Measurements from ENCODE around the gene PSMG4. TPM values are rescaled to one million over a fixed set of nuclear protein-coding genes. Genes with fewer than 3 reads are reported as not detected.

PSMG4 gene
- total RNA-seq, 5 donors from 2014 or later (not counting 1 experiment from before 2014, with no cell fraction given): 18.8 to 42.6 (median 33.6) TPM

DNA sequence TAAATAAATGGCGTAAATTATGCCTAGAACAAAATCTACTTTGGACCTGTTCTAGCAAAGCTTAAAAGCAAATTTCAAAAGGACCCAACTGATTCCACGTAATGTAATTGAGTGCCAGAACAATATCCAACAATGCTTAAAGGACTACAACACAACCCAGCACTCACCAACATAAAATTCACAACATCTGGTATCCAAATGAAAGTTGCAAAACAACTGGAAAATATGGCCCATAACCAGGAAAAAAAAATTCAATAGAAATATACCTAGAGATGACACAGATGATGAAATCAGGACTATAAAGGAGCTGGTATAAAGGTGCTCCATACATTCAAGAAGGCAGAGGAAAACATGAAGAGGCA, 45.4 kb upstream of the PSMG4 start:
- no peak overlapping the region for H3K4me3 Mint-ChIP-seq
- no peak for ATAC-seq (replicated peaks in 1 of 4)
- 100% methylated on average over 1 of the region's 2 CpGs for WGBS (ENCODE audit: insufficient coverage)
- no peak overlapping the region for H3K27ac Mint-ChIP-seq
- DNase-seq: no peak
- peaks cover 31 to 46% of the 10 kb centered on the region in 2 donors for H3K27me3 Mint-ChIP-seq
- H3K36me3 ChIP-seq (ENCODE audit: control insufficient read depth in 2 of 2, extremely low read depth in 1 of 2, insufficient read depth in 1 of 2, low read length in 1 of 2): no peaks in the 10 kb centered on the region
- no peak overlapping the region for H3K4me3 ChIP-seq (ENCODE audit: control insufficient read depth in 1 of 2, extremely low read depth in 1 of 2, low read length in 1 of 2)
- CTCF ChIA-PET: no interaction called here
- H3K27me3 ChIP-seq (replicated peaks in 1 of 2; ENCODE audit: control insufficient read depth in 2 of 2, extremely low read depth in 1 of 2, insufficient read depth in 2 of 2, low read length in 1 of 2): peaks cover 2 to 23% of the 10 kb centered on the region in 2 experiments
- no peaks in the 10 kb centered on the region for H3K9me3 ChIP-seq
- no peaks in the 10 kb centered on the region for H3K9me3 Mint-ChIP-seq
- H3K36me3 Mint-ChIP-seq: no peaks in the 10 kb centered on the region
- peaks cover 9 to 13% (median 13%) of the 10 kb centered on the region in 3 donors for H3K4me1 Mint-ChIP-seq
- POLR2A ChIA-PET: no interaction called here
- no peak overlapping the region for H3K27ac ChIP-seq (ENCODE audit: low read length)
- H3K4me1 ChIP-seq (ENCODE audit: control insufficient read depth in 1 of 2, extremely low read depth in 1 of 2, insufficient read depth in 2 of 2, low read length in 2 of 2): peaks cover 0 to 11% of the 10 kb centered on the region in 2 experiments

GRCh38 chr6:3214898-3215297, 43.8 kb upstream of the PSMG4 start:
- no CpG with 5 or more reads among the region's 3 CpGs for WGBS (ENCODE audit: insufficient coverage)
- H3K27me3 Mint-ChIP-seq: peaks cover 38 to 48% of the 10 kb centered on the region in 2 donors

DNA sequence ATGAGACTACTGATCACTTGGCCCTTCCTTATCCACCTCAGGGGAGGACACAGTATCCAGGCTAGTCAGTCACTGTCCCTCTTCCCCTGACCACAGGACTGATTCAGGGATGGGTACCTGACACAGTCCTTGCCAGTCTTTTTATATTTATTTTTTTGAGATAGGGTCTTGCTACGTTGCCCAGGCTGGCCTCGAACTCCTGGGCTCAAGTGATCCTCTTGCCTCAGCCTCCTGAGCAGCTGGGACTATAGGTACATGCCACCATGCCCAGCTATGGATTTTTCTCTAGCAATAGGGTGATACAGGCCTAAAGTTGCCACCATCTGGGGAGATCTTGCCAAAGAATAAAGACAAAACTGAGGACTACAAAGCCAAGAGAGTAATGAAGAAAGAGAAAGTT, 41.5 kb upstream of the PSMG4 start:
- Mint-ChIP-seq H3K4me1 (no peaks in the 10 kb centered on the region), H3K36me3 (no peaks in the 10 kb centered on the region), H3K4me3 (no peak overlapping the region), H3K27me3 (peaks cover 39 to 50% of the 10 kb centered on the region in 2 donors), H3K9me3 (peaks cover 0 to 7% (median 0%) of the 10 kb centered on the region in 3 donors), H3K27ac (no peak overlapping the region)
- H3K36me3 ChIP-seq (ENCODE audit: control insufficient read depth in 2 of 2, extremely low read depth in 1 of 2, insufficient read depth in 1 of 2, low read length in 1 of 2): no peaks in the 10 kb centered on the region
- peaks cover 6 to 14% of the 10 kb centered on the region in 2 experiments for H3K27me3 ChIP-seq (replicated peaks in 1 of 2; ENCODE audit: control insufficient read depth in 2 of 2, extremely low read depth in 1 of 2, insufficient read depth in 2 of 2, low read length in 1 of 2)
- no CpG with 5 or more reads among the region's 2 CpGs for WGBS (ENCODE audit: insufficient coverage)
- ATAC-seq (replicated peaks in 1 of 4): no peak
- no peak overlapping the region for H3K4me3 ChIP-seq (ENCODE audit: control insufficient read depth in 1 of 2, extremely low read depth in 1 of 2, low read length in 1 of 2)
- ChIA-PET CTCF (no interaction called here), POLR2A (interaction anchor here (0.7 to 0.8 kb wide), 2 partner anchors 150 to 352 kb away, joined by 3 to 5 read pairs; no protein-coding TSS in a partner anchor)
- no peaks in the 10 kb centered on the region for H3K4me1 ChIP-seq (ENCODE audit: control insufficient read depth in 1 of 2, extremely low read depth in 1 of 2, insufficient read depth in 2 of 2, low read length in 2 of 2)
- DNase-seq: no peak
- H3K27ac ChIP-seq (ENCODE audit: low read length): no peak overlapping the region
- no peaks in the 10 kb centered on the region for H3K9me3 ChIP-seq

More at GRCh38 chr6:3214898-3215297, 43.8 kb upstream of the PSMG4 start:
- ATAC-seq (replicated peaks in 1 of 4): no peak
- CTCF ChIA-PET: interaction anchor here (0.6 to 0.7 kb wide), 2 partner anchors 36 to 87 kb away, joined by 3 read pairs; no protein-coding TSS in a partner anchor
- H3K27me3 ChIP-seq (replicated peaks in 1 of 2; ENCODE audit: control insufficient read depth in 2 of 2, extremely low read depth in 1 of 2, insufficient read depth in 2 of 2, low read length in 1 of 2): peaks cover 5 to 20% of the 10 kb centered on the region in 2 experiments
- H3K4me3 ChIP-seq (ENCODE audit: control insufficient read depth in 1 of 2, extremely low read depth in 1 of 2, low read length in 1 of 2): no peak overlapping the region
- Mint-ChIP-seq H3K9me3 (no peaks in the 10 kb centered on the region), H3K27ac (no peak overlapping the region), H3K36me3 (no peaks in the 10 kb centered on the region), H3K4me1 (no peaks in the 10 kb centered on the region), H3K4me3 (no peak overlapping the region)
- H3K9me3 ChIP-seq: no peaks in the 10 kb centered on the region
- POLR2A ChIA-PET: interaction anchor here in 1 of 2 donors (0.6 to 0.7 kb wide), 2 partner anchors 18 to 32 kb away, joined by 3 read pairs; no protein-coding TSS in a partner anchor
- H3K36me3 ChIP-seq (ENCODE audit: control insufficient read depth in 2 of 2, extremely low read depth in 1 of 2, insufficient read depth in 1 of 2, low read length in 1 of 2): no peaks in the 10 kb centered on the region
- no peak overlapping the region for H3K27ac ChIP-seq (ENCODE audit: low read length)
- DNase-seq: no peak
- H3K4me1 ChIP-seq (ENCODE audit: control insufficient read depth in 1 of 2, extremely low read depth in 1 of 2, insufficient read depth in 2 of 2, low read length in 2 of 2): no peaks in the 10 kb centered on the region

GRCh38 chr6:3218266-3218665, 40.5 kb upstream of the PSMG4 start:
- POLR2A ChIA-PET: no interaction called here
- Histone ChIP-seq H3K27ac (ENCODE audit: low read length) (no peak overlapping the region), H3K4me3 (ENCODE audit: control insufficient read depth in 1 of 2, extremely low read depth in 1 of 2, low read length in 1 of 2) (no peak overlapping the region), H3K36me3 (ENCODE audit: control insufficient read depth in 2 of 2, extremely low read depth in 1 of 2, insufficient read depth in 1 of 2, low read length in 1 of 2) (no peaks in the 10 kb centered on the region), H3K9me3 (no peaks in the 10 kb centered on the region), H3K27me3 (replicated peaks in 1 of 2; ENCODE audit: control insufficient read depth in 2 of 2, extremely low read depth in 1 of 2, insufficient read depth in 2 of 2, low read length in 1 of 2) (peaks cover 10 to 14% of the 10 kb centered on the region in 2 experiments), H3K4me1 (ENCODE audit: control insufficient read depth in 1 of 2, extremely low read depth in 1 of 2, insufficient read depth in 2 of 2, low read length in 2 of 2) (no peaks in the 10 kb centered on the region)
- 89% methylated on average over 9 of the region's 10 CpGs for WGBS (ENCODE audit: insufficient coverage)
- Mint-ChIP-seq H3K27me3 (peaks cover 35 to 45% of the 10 kb centered on the region in 2 donors), H3K4me1 (no peaks in the 10 kb centered on the region), H3K4me3 (no peak overlapping the region), H3K9me3 (peaks cover 0 to 8% (median 0%) of the 10 kb centered on the region in 3 donors), H3K36me3 (no peaks in the 10 kb centered on the region), H3K27ac (no peak overlapping the region)
- ATAC-seq (replicated peaks in 1 of 4): no peak
- CTCF ChIA-PET: no interaction called here
- no peak for DNase-seq

- ChIA-PET POLR2A (no interaction called here), CTCF (no interaction called here)
- Mint-ChIP-seq H3K4me3 (no peak overlapping the region), H3K36me3 (no peaks in the 10 kb centered on the region), H3K27me3 (peaks cover 40 to 51% of the 10 kb centered on the region in 2 donors), H3K4me1 (no peaks in the 10 kb centered on the region), H3K9me3 (peaks cover 0 to 8% (median 0%) of the 10 kb centered on the region in 3 donors), H3K27ac (no peak overlapping the region)
- H3K9me3 ChIP-seq: no peaks in the 10 kb centered on the region
- no peak overlapping the region for H3K4me3 ChIP-seq (ENCODE audit: control insufficient read depth in 1 of 2, extremely low read depth in 1 of 2, low read length in 1 of 2)
- H3K27ac ChIP-seq (ENCODE audit: low read length): no peak overlapping the region
- peaks cover 13 to 16% of the 10 kb centered on the region in 2 experiments for H3K27me3 ChIP-seq (replicated peaks in 1 of 2; ENCODE audit: control insufficient read depth in 2 of 2, extremely low read depth in 1 of 2, insufficient read depth in 2 of 2, low read length in 1 of 2)
- no peaks in the 10 kb centered on the region for H3K4me1 ChIP-seq (ENCODE audit: control insufficient read depth in 1 of 2, extremely low read depth in 1 of 2, insufficient read depth in 2 of 2, low read length in 2 of 2)
- WGBS (ENCODE audit: insufficient coverage): no CpG with 5 or more reads among the region's 2 CpGs
- H3K36me3 ChIP-seq (ENCODE audit: control insufficient read depth in 2 of 2, extremely low read depth in 1 of 2, insufficient read depth in 1 of 2, low read length in 1 of 2): no peaks in the 10 kb centered on the region
- ATAC-seq (replicated peaks in 1 of 4) (no peak), DNase-seq (no peak)
Measured at GRCh38 chr6:3220366-3220765, 38.4 kb upstream of the PSMG4 start.

GRCh38 chr6:3221578-3221977, 37.2 kb upstream of the PSMG4 start:
- Histone ChIP-seq H3K36me3 (ENCODE audit: control insufficient read depth in 2 of 2, extremely low read depth in 1 of 2, insufficient read depth in 1 of 2, low read length in 1 of 2) (no peaks in the 10 kb centered on the region), H3K9me3 (no peaks in the 10 kb centered on the region), H3K27me3 (replicated peaks in 1 of 2; ENCODE audit: control insufficient read depth in 2 of 2, extremely low read depth in 1 of 2, insufficient read depth in 2 of 2, low read length in 1 of 2) (peaks cover 17 to 22% of the 10 kb centered on the region in 2 experiments), H3K4me1 (ENCODE audit: control insufficient read depth in 1 of 2, extremely low read depth in 1 of 2, insufficient read depth in 2 of 2, low read length in 2 of 2) (peaks cover 0 to 2% of the 10 kb centered on the region in 2 experiments), H3K4me3 (ENCODE audit: control insufficient read depth in 1 of 2, extremely low read depth in 1 of 2, low read length in 1 of 2) (no peak overlapping the region), H3K27ac (ENCODE audit: low read length) (no peak overlapping the region)
- DNase-seq (no peak), ATAC-seq (replicated peaks in 1 of 4) (no peak)
- CTCF ChIA-PET: no interaction called here
- Mint-ChIP-seq H3K9me3 (peaks cover 0 to 8% (median 0%) of the 10 kb centered on the region in 3 donors), H3K36me3 (no peaks in the 10 kb centered on the region), H3K4me3 (no peak overlapping the region), H3K4me1 (peaks cover 0 to 7% (median 2%) of the 10 kb centered on the region in 3 donors), H3K27me3 (peaks cover 41 to 45% of the 10 kb centered on the region in 2 donors), H3K27ac (no peak overlapping the region)
- 100% methylated on average over 1 of the region's 4 CpGs for WGBS (ENCODE audit: insufficient coverage)
- POLR2A ChIA-PET: no interaction called here
